Neural cell (in vitro differentiated cells): ENCODE results near the gene ANXA10.

ENCODE experiments used
- CTCF ChIP-seq: fragments of 450-650 bp; IDR thresholded peaks from 2 replicates; pipeline ENCODE4 v1.5.1; 2014; ENCODE audit warnings: antibody characterized with exemption, mild to moderate bottlenecking, moderate library complexity; ENCODE audit not compliant: poor library complexity, severe bottlenecking
- EP300 ChIP-seq: fragments of 450-650 bp; conservative IDR thresholded peaks from 2 replicates; pipeline ENCODE4 v1.6.1; 2014; ENCODE audit warnings: antibody characterized with exemption, mild to moderate bottlenecking, moderate library complexity; ENCODE audit not compliant: poor library complexity, severe bottlenecking
- EZH2 ChIP-seq: fragments of 200-600, 300-800 bp; shearing (Covaris generic), sonication (generic); IDR thresholded peaks from 2 replicates; pipeline ENCODE4 v1.6.1; 2014; ENCODE audit warnings: antibody characterized with exemption, low read length, borderline replicate concordance, mild to moderate bottlenecking; ENCODE audit not compliant: insufficient read depth, poor library complexity, severe bottlenecking
- MXI1 ChIP-seq: fragments of 450-650 bp; conservative IDR thresholded peaks from 2 replicates; pipeline ENCODE4 v1.6.1; 2014; ENCODE audit warnings: antibody characterized with exemption, mild to moderate bottlenecking; ENCODE audit not compliant: poor library complexity, severe bottlenecking
- RAD21 ChIP-seq: fragments of 450-650 bp; conservative IDR thresholded peaks from 2 replicates; pipeline ENCODE4 v1.6.1; 2014; ENCODE audit warnings: antibody characterized with exemption, mild to moderate bottlenecking, moderate library complexity
- SMC3 ChIP-seq: fragments of 450-650 bp; conservative IDR thresholded peaks from 2 replicates; pipeline ENCODE4 v1.6.1; 2014; ENCODE audit warnings: antibody characterized with exemption, mild to moderate bottlenecking, moderate library complexity; ENCODE audit not compliant: poor library complexity
- TAF1 ChIP-seq: IDR thresholded peaks from 2 replicates; pipeline ENCODE4 v1.6.1; 2012; ENCODE audit warnings: low read depth

- no peak for TF ChIP-seq EZH2
- no peak for TF ChIP-seq CTCF
- no peak for TF ChIP-seq EP300
- TF ChIP-seq TAF1: no peak
- no peak for TF ChIP-seq SMC3
- TF ChIP-seq MXI1: no peak
- no peak for TF ChIP-seq RAD21
Measured at GRCh38 chr4:168164045-168164444, 71.7 kb downstream of the ANXA10 start.
